ES-I3 (cell line): ENCODE results near the gene RGS17.
"Not testable (repeated sequence)": the region's sequence is repeated elsewhere in the genome, so short reads cannot be mapped to it uniquely, and the experiment has no call there.

Source experiments
- H3K36me3 ChIP-seq: 2 replicates; pipeline ENCODE4 v1.6.1; 2013; ENCODE audit warnings: mild to moderate bottlenecking, low read length, control low read depth, moderate library complexity; ENCODE audit not compliant: insufficient read depth
- H3K4me1 ChIP-seq: 2 replicates; pipeline ENCODE4 v1.6.1; 2013; ENCODE audit warnings: mild to moderate bottlenecking, control low read depth, low read length; ENCODE audit not compliant: insufficient read depth
- H3K9ac ChIP-seq: 2 replicates; pipeline ENCODE4 v1.6.1; 2013; ENCODE audit warnings: low read depth, mild to moderate bottlenecking, low read length, moderate library complexity
- H3K9me3 ChIP-seq: 2 replicates; pipeline ENCODE4 v1.6.1; 2013; ENCODE audit warnings: mild to moderate bottlenecking, low read length, moderate library complexity; ENCODE audit not compliant: control insufficient read depth, insufficient read depth

Gene RGS17

DNA sequence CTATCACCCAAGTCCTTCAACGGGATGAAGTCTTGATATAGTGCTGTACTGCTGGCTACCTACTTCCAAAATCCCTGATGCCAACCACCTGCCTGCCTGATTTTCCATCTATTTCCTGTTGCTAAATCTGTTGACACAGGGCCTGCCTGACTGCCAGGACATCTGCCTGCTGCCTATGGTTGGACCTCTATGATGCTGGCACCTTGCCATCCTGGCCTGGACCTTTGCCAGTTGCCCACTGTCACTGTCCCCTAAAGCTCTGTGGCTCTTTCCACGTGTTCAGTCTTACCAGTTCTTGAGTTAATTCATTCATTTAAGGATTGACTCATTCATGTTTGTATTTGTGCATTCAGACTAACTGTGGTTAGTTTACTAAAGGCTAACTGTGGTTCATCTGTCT lies 9.2 kb upstream of the RGS17 start:
- no peaks in the 10 kb centered on the region for H3K9me3 ChIP-seq
- H3K36me3 ChIP-seq: no peaks in the 10 kb centered on the region
- no peaks in the 10 kb centered on the region for H3K4me1 ChIP-seq
- H3K9ac ChIP-seq: no peak overlapping the region

DNA sequence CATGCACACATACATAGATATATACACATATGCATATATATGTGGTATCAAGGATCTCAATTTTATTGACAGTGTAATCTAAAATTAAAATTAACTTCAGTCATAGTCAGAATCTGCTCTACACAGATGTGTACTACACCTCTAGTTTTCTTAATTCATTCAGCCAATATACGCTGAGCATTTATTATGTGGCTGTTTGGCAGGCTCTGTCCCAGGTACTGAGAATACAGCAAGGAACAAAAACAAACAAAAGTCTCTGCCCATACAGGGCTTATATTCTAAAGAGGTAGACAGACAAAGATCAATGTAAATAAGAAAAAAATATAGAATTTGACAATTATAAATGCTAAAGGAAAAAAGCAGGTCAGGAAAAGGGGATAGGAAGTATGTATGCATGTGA lies 7.8 kb upstream of the RGS17 start:
- no peaks in the 10 kb centered on the region for H3K36me3 ChIP-seq
- no peaks in the 10 kb centered on the region for H3K4me1 ChIP-seq
- no peak overlapping the region for H3K9ac ChIP-seq
- no peaks in the 10 kb centered on the region for H3K9me3 ChIP-seq

DNA sequence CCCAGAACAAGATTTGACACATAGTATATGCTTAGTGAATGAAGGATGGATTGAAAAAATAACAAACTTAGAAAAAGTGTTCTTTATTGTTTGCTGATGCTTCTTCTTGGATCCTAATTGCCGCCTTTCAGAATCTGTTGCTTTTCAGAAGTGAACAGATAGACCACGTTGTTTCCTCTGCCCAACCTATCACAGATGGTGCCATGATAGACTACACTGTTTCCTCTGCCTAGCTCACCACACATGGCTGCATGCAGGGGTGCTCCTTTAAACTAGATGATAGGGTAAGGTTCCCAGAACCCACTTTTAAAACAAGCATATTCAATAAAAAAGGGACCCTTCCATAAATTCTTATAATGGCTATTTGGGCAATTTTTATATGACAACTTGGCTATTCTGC lies 4.6 kb upstream of the RGS17 start:
- H3K4me1 ChIP-seq: no peaks in the 10 kb centered on the region
- H3K9ac ChIP-seq: no peak overlapping the region
- H3K9me3 ChIP-seq: no peaks in the 10 kb centered on the region; the same call in 1 of the 2 replicates
- no peaks in the 10 kb centered on the region for H3K36me3 ChIP-seq

DNA sequence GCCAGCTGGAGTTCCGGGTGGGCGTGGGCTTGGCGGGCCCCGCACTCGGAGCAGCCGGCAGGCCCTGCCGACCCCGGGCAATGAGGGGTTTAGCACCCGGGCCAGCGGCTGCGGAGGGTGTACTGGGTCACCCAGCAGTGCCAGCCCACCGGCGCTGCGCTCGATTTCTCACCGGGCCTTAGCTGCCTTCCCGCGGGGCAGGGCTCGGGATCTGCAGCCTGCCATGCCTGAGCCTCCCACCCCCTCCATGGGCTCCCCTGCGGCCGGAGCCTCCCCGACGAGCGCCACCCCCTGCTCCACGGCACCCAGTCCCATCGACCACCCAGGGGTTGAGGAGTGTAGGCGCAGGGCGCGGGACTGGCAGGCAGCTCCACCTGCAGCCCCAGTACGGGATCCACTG lies 2.6 kb upstream of the RGS17 start:
- not testable (repeated sequence) for H3K9me3 ChIP-seq, H3K4me1 ChIP-seq, H3K36me3 ChIP-seq, H3K9ac ChIP-seq

DNA sequence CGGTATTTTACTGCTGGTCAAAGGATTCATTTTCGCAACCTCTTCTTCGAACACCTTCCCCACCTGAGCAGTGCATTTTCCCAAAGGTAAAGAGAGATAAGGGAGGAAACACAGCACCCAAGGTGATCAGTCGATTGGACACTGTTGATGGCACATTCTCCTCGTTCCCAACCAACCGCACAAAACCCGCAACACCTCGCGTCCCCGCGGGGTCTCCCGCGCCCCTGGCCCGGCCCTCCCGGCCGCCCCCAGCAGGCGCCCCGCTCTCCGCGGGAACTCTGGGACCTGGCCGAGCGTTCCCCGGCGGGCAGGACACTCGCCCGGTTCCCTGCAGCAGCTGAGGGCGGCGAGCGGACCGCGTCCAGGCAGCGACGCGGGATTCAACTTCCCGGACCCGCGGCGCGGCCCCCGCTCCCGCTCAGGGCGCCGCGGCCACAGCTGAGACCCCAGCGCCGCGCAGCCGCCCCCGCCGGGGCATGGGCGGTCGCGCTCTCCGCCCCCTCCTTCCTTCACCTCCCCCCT lies 506 bp downstream of the RGS17 start:
- Histone ChIP-seq H3K4me1 (peaks cover 4% of the 10 kb centered on the region; the same call in 1 of the 2 replicates), H3K9me3 (no peaks in the 10 kb centered on the region; the same call in 1 of the 2 replicates), H3K9ac (peak overlapping the region; percentile 94), H3K36me3 (no peaks in the 10 kb centered on the region)

DNA sequence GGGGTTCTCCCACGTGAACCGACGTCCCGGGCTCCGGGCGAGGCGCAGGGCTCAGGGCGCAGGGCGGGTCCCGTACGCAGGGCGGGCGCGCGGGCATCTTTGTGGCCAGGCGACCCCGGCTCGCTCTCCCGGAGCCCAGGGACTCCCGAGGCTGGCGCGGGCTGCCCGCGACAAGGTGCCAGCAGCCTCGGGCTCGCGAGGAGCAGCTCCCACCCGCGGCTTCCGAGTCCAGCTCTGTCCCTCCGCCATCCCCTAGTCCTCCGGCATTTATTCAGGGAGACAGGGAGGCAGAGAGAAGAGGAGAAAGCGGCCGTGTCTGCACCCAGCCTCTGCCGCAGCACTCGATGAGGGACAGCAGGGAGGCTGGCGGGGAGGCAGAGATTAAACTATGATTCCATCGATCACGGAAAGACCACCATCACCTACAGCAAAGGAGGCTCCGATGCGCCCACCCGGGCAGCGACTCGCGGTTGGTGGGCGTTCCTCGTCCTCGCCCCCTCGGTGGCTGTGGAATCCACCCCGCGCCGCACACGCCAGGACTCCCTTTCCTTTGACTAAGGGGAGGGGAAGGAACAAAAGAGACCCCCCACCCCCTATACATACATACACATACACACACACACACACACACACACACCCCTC lies 1.1 kb downstream of the RGS17 start:
- Histone ChIP-seq H3K9ac (peak overlapping the region; percentile 94), H3K4me1 (peaks cover 4% of the 10 kb centered on the region; the same call in 1 of the 2 replicates)

DNA sequence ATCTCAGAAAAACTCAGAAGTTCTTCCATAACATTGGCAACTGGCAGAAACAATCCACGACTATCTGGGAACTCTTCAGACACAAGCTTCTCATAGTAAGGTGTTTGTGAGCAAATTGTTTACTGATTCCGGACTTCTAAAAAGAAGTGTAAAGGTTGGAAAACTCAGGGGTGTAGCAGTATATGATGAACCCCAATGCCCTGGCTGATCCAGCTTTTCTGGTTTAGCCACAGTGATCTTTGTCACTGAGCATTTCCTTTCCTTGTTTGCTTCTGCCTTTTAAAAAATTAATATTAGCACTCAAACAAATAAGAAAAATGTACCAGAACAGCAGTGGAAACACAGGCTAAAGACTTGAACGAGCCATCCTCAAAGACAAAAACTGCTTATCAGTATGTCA lies 4.9 kb downstream of the RGS17 start:
- Histone ChIP-seq H3K9me3 (no peaks in the 10 kb centered on the region; the same call in 1 of the 2 replicates), H3K9ac (no peak overlapping the region), H3K4me1 (peaks cover 4% of the 10 kb centered on the region; the same call in 1 of the 2 replicates), H3K36me3 (no peaks in the 10 kb centered on the region)

More for the DNA sequence above, 1.1 kb downstream of the RGS17 start:
- Histone ChIP-seq H3K9me3 (no peaks in the 10 kb centered on the region; the same call in 1 of the 2 replicates), H3K36me3 (no peaks in the 10 kb centered on the region)

DNA sequence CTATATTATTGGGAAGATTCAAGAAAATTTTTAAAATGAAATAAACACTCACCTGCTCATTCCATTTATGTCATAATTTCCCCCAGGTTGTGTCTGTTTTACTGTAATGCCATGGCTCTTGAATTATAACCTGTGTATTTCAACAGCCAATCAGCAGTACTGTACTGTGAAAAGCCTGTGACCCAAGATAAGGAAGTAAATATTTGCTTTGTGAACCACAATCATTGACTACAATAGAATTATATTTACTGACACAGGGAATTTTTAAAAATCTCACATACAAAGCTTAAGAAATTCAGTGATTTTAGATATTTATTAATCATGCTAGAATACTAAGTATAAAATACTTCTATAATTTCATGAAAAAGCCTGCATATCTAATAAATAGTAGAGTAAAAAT lies 6.0 kb downstream of the RGS17 start:
- Histone ChIP-seq H3K9ac (no peak overlapping the region), H3K9me3 (no peaks in the 10 kb centered on the region; the same call in 1 of the 2 replicates), H3K36me3 (no peaks in the 10 kb centered on the region), H3K4me1 (peaks cover 4% of the 10 kb centered on the region; the same call in 1 of the 2 replicates)

DNA sequence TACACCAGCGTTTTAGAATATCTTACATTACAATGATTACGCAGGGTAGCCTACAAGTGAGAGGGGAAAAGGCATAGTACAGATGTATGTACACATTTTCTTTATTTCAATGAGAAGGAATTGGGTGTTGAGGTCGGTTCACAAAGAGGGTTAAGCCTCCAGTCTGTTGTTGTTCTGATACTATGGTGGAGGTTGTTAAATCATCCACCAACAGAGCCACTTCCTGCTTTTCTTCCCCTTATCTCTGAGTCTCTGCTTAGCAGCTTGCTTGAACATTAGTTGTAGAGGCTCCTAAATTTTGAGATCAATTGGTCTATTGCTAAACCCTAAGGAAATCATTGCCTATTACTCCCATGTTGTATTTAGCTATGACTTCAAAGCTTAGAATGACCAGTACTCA lies 7.3 kb downstream of the RGS17 start:
- peaks cover 2% of the 10 kb centered on the region; the same call in 1 of the 2 replicates for H3K4me1 ChIP-seq
- H3K36me3 ChIP-seq: no peaks in the 10 kb centered on the region

DNA sequence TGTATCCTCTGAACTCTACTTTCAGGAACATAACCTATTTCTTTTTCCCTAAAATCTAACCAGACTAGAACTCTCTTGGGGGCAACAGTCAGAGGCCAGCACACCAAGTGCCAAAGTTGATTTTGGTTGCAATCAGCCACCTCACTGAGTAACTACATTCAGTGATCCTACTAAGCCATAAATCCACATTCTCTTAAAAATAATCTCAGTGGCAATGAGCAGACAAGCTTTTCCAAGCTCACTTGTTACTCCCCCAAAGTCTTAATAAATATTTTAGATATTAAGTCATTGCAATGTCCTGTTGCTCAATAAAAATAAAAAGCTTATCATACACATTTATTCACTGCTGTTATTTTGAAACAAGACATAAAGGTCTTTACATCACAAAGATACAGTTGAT lies 9.8 kb downstream of the RGS17 start:
- Histone ChIP-seq H3K9me3 (no peaks in the 10 kb centered on the region), H3K36me3 (no peaks in the 10 kb centered on the region), H3K9ac (no peak overlapping the region), H3K4me1 (no peaks in the 10 kb centered on the region)

More for the DNA sequence above, 7.3 kb downstream of the RGS17 start:
- Histone ChIP-seq H3K9ac (no peak overlapping the region), H3K9me3 (no peaks in the 10 kb centered on the region; the same call in 1 of the 2 replicates)

DNA sequence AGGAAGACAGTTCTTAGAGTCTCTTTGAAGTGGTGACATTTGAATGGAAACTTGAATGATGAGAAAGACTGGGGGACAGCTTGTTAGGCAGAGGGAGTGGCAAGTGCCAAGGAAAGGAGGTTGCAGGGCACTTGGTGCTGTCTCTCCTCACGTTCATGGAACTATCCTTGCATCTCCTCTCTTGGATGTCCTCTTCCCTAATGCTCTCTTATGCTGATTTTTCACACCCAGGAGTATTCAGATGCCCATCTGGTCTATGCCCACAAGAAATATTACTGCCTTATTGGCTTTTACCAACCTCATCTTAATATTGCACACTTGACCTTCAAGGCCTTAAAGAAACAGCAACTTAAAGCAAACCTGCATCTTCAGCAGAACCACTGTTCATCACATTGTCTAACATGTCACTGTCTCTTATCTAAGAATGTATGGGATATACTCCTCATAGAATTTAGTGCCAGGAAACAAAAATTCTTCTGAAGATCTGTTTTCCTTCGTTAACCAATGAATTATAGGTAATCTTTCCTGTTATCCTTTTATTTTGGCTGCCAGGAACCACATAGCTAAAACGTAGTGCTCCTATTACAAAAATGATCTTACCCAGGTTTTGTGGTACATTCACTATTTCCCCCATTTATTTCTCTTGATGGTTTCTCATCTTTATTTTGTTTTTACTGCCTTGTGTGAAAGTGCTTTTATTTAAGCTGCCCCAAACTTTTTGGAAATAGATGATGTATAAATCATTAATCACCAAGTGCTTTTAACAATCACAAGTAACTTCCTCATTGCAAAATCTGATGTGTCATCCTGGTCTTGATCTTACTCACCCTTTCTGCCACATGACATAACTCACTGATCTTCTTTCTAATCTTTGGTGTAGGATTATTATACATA lies 12.8 kb downstream of the RGS17 start:
- H3K4me1 ChIP-seq: no peaks in the 10 kb centered on the region
- H3K9ac ChIP-seq: no peak overlapping the region
- no peaks in the 10 kb centered on the region for H3K36me3 ChIP-seq
- H3K9me3 ChIP-seq: no peaks in the 10 kb centered on the region; the same call in 1 of the 2 replicates

DNA sequence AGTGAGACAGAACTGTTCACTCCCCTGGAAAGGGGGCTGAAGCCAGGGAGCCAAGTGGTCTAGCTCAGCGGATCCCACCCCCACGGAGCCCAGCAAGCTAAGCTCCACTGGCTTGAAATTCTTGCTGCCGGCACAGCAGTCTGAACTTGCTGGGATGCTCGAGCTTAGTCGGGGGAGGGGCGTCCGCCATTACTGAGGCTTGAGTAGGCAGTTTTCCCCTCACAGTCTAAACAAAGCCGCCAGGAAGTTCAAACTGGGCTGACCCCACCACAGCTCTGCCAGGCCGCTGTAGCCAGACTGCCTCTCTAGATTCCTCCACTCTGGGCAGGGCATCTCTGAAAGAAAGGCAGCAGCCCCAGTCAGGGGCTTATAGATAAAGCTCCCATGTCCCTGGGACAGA lies 20.0 kb downstream of the RGS17 start:
- not testable (repeated sequence) for H3K9ac ChIP-seq, H3K36me3 ChIP-seq, H3K9me3 ChIP-seq, H3K4me1 ChIP-seq

DNA sequence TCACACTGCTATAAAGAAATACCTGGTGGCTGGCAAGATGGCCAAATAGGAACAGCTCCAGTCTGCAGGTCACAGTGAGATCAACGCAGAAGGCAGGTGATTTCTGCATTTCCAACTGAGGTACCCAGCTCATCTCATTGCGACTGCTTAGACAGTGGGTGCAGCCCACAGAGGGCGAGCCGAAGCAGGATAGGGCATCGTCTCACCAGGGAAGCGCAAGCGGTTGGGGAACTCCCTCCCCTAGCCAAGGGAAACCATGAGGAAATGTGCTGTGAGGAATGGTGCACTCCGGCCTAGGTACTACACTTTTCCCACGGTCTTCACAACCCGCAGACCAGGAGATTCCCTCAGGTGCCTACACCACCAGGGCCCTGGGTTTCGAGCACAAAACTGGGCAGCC lies 20.5 kb downstream of the RGS17 start:
- H3K9ac ChIP-seq, H3K4me1 ChIP-seq, H3K9me3 ChIP-seq, H3K36me3 ChIP-seq: not testable (repeated sequence)

DNA sequence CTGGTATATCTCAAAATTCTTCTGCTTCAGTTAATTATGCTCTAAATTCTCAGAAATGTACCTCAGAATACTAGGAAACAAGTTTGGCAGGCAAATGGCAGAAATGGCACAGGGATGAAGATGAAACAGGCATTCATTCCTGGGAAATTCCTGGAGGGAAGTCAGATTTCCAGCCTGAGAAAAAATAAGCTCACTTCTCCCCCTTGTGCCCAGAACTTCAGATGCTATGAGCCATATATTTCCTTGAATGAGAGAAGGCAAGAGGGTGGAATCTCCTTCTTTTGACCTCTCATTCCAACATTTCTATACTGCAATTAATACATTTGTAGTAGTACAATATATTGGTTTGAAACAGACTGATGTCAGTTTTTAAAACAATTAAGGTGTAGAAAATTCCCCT lies 22.8 kb downstream of the RGS17 start:
- Histone ChIP-seq H3K36me3 (no peaks in the 10 kb centered on the region), H3K4me1 (no peaks in the 10 kb centered on the region; the same call in 1 of the 2 replicates), H3K9me3 (no peaks in the 10 kb centered on the region; the same call in none of the 2 replicates), H3K9ac (no peak overlapping the region)
